Activated naive CD4-positive, alpha-beta T cell (primary cell): ENCODE results near the gene THAP3.

Experiments used
- DNase-seq, 4 experiments: peaks; one replicate each; lab custom pipeline; 2025; lab: John Stamatoyannopoulos, UW

THAP3 gene

GRCh38 chr1:6624710-6625583, at the start of gene THAP3:
Gene THAP3 (plus strand): TSS chr1:6624868. CDS start chr1:6625219, 351 bp downstream.
- peak; percentile 71 to 86 (median 78) for DNase-seq

- DNase-seq = no peak
These were observed 46.7 kb upstream of the THAP3 start for GRCh38 chr1:6577831-6578525.

- DNase-seq = no peak
These were observed 45.9 kb upstream of the THAP3 start for GRCh38 chr1:6578624-6579373.

GRCh38 chr1:6579374-6580118, 45.1 kb upstream of the THAP3 start, which contains the start of gene ZBTB48:
Gene ZBTB48 (plus strand): TSS chr1:6579994. CDS start chr1:6580610, 616 bp downstream.
- DNase-seq = peak; percentile 86 to 95 (median 90)

- no peak for DNase-seq
These were observed 44.5 kb upstream of the THAP3 start for GRCh38 chr1:6580119-6580592.

- no peak for DNase-seq
These were observed 43.9 kb upstream of the THAP3 start for GRCh38 chr1:6580593-6581409.

GRCh38 chr1:6581561-6582305, 42.9 kb upstream of the THAP3 start:
- DNase-seq = no peak

GRCh38 chr1:6582370-6582769, 42.3 kb upstream of the THAP3 start:
- DNase-seq = no peak

GRCh38 chr1:6584126-6585080, 40.3 kb upstream of the THAP3 start:
- DNase-seq = no peak

- DNase-seq = no peak
These were observed 39.5 kb upstream of the THAP3 start for GRCh38 chr1:6585081-6585722.

- no peak for DNase-seq
These were observed 38.8 kb upstream of the THAP3 start for GRCh38 chr1:6585841-6586240.

GRCh38 chr1:6586404-6586816, 38.3 kb upstream of the THAP3 start:
- DNase-seq = no peak

- no peak for DNase-seq
These were observed 37.2 kb upstream of the THAP3 start for GRCh38 chr1:6587261-6588005.

GRCh38 chr1:6588128-6588892, 36.4 kb upstream of the THAP3 start:
- no peak for DNase-seq

GRCh38 chr1:6588893-6589520, 35.7 kb upstream of the THAP3 start:
- DNase-seq = no peak

GRCh38 chr1:6590046-6590445, 34.6 kb upstream of the THAP3 start:
- DNase-seq = no peak
